BE2C (cell line): ENCODE measurements around the gene DSPP.

Experiments
- DNase-seq: peaks from one replicate; pipeline ENCODE4 v3.0.0-alpha.2; 2020
- H3K27me3 ChIP-seq: fragments of 250-450 bp; sonication (Bioruptor Pico); 2 replicates; pipeline ENCODE4 v1.5.1; 2020; ENCODE audit warnings: mild to moderate bottlenecking
- H3K36me3 ChIP-seq: fragments of 250-450 bp; sonication (Bioruptor Pico); 2 replicates; pipeline ENCODE4 v1.5.1; 2020; ENCODE audit warnings: mild to moderate bottlenecking
- H3K4me1 ChIP-seq: fragments of 250-450 bp; sonication (Bioruptor Pico); 2 replicates; pipeline ENCODE4 v1.5.1; 2020
- H3K4me3 ChIP-seq: 2 replicates; pipeline ENCODE4 v1.5.1; 2011; ENCODE audit warnings: low read depth, low read length
- H3K9me3 ChIP-seq: fragments of 250-450 bp; sonication (Bioruptor Pico); 2 replicates; pipeline ENCODE4 v1.5.1; 2020
- CTCF ChIP-seq: IDR thresholded peaks from 2 replicates; pipeline ENCODE4 v1.5.1; 2012; ENCODE audit warnings: mild to moderate bottlenecking, low read depth, low read length

Gene DSPP

GRCh38 chr4:87620086-87620485, 11.8 kb downstream of the DSPP start:
- no peaks in the 10 kb centered on the region for H3K9me3 ChIP-seq
- H3K27me3 ChIP-seq = no peaks in the 10 kb centered on the region; the same call in 1 of the 2 replicates
- H3K4me3 ChIP-seq = no peak overlapping the region
- no peak for DNase-seq
- TF ChIP-seq CTCF = no peak
- no peaks in the 10 kb centered on the region for H3K4me1 ChIP-seq
- no peaks in the 10 kb centered on the region for H3K36me3 ChIP-seq

DNA sequence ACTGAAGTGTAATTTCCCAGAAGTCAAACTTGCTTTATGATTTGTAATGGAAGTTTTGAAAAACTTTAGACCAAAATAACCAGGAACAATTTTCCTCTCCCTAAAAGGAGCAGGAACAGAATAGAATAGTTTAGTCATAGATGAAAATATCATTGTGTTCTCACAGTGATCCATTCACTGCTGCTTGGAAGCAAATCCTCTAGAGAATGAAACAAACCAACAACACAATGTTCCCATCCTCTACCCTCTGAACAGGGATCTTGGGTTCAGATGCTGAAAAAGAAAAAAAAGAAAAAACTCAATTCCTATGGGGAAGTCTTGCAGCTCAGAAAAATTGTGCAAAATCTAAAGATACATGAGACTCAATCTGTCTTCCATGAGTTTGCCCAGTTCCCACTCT, 12.2 kb downstream of the DSPP start:
- Histone ChIP-seq H3K9me3 (no peaks in the 10 kb centered on the region), H3K4me3 (no peak overlapping the region), H3K36me3 (no peaks in the 10 kb centered on the region), H3K4me1 (no peaks in the 10 kb centered on the region), H3K27me3 (no peaks in the 10 kb centered on the region; the same call in 1 of the 2 replicates)
- no peak for TF ChIP-seq CTCF
- no peak for DNase-seq

DNA sequence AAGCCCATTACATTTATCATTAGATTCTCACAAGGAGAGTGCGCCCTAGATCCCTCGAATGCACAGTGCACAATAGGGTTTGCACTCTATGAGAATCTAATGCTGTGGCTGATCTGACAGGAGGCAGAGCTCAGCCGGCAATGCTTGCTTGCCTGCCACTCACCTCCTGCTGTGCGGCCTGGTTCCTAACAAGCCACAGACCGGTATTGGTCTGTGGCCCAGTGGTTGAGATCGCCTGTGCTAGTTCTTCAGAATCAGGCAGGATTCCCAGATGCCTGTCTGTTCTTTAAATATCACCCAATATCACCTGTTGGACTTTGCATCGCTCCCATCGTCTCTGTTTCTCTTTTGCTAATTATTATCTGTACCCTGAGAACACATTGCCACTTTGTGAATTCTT, 14.0 kb downstream of the DSPP start:
- Histone ChIP-seq H3K36me3 (no peaks in the 10 kb centered on the region), H3K9me3 (no peaks in the 10 kb centered on the region), H3K27me3 (no peaks in the 10 kb centered on the region; the same call in 1 of the 2 replicates), H3K4me1 (no peaks in the 10 kb centered on the region), H3K4me3 (no peak overlapping the region)
- no peak for TF ChIP-seq CTCF
- no peak for DNase-seq

- Histone ChIP-seq H3K27me3 (no peaks in the 10 kb centered on the region), H3K4me1 (peaks cover 3% of the 10 kb centered on the region; the same call in 1 of the 2 replicates), H3K9me3 (no peaks in the 10 kb centered on the region), H3K36me3 (no peaks in the 10 kb centered on the region), H3K4me3 (no peak overlapping the region)
- no peak for DNase-seq
- no peak for TF ChIP-seq CTCF
Observed at GRCh38 chr4:87624698-87625097, 16.4 kb downstream of the DSPP start.

DNA sequence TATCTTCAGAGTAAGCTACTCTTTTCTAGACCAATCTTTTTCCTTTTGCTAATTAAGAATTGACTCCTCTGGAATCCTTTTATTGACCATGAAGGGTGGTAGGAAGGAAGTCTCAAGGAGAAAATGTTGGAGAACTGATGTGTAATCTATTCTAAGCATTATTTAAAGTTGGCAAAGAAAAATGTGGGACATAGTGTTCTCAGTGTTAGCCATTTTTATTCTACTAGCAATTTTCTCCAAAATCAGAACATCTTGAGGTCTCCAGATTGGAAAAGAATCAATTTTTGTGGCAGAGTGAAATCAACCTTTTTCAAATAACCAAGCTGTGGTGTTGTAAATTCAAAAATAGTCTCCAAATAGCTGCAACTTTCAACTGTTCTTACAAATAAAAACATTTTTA, 23.3 kb downstream of the DSPP start:
- no peak overlapping the region for H3K4me3 ChIP-seq
- no peak for DNase-seq
- H3K4me1 ChIP-seq = peaks cover 3% of the 10 kb centered on the region; the same call in 1 of the 2 replicates
- no peak for TF ChIP-seq CTCF
- no peaks in the 10 kb centered on the region for H3K27me3 ChIP-seq
- H3K9me3 ChIP-seq = no peaks in the 10 kb centered on the region
- H3K36me3 ChIP-seq = no peaks in the 10 kb centered on the region

DNA sequence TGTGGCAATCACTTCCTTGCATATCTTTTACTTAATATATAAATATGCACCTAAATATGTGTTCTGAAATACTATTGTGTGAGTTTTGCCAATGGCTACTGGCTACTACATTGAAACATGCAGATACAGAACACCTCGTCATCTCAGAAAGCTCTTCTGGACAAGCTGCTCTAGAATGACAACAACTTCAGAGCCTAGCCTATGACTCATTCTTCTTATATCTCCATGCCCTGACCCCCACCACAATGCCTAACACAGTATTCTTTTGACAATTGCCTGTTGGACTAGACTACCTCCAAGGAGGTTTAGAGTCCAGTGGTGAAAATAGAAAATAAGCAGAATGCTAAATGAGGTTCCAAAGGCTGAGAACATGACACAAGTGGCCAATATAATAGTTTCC, 24.1 kb downstream of the DSPP start:
- Histone ChIP-seq H3K36me3 (no peaks in the 10 kb centered on the region), H3K4me1 (peaks cover 3% of the 10 kb centered on the region; the same call in 1 of the 2 replicates), H3K4me3 (no peak overlapping the region), H3K9me3 (no peaks in the 10 kb centered on the region), H3K27me3 (no peaks in the 10 kb centered on the region)
- no peak for TF ChIP-seq CTCF
- DNase-seq = no peak
